ENCODE data around the gene PITPNM2. TPM values are rescaled to one million over a fixed set of nuclear protein-coding genes. Genes with fewer than 3 reads are reported as not detected.

The PITPNM2 gene
- total and polyA plus RNA-seq, 2 of the 8 experiments (the other 6 are each of a cell fraction or from before 2014, with no cell fraction given), result 0.59 to 3.4 TPM

GRCh38 chr12:123134826-123135225, 16.1 kb downstream of the PITPNM2 start:
- Histone ChIP-seq H2BK12ac (ENCODE audit: low read depth, low read length) (no peak overlapping the region), H2AFZ (ENCODE audit: low read length) (no peak overlapping the region), H4K8ac (ENCODE audit: extremely low read depth, insufficient read depth, low read length) (no peak overlapping the region), H3K36me3 (ENCODE audit: control insufficient read depth in 2 of 4, insufficient read depth in 4 of 4, low read length in 3 of 4) (no peaks in the 10 kb centered on the region), H3K23ac (ENCODE audit: insufficient read length) (no peak overlapping the region), H4K20me1 (replicated peaks in 1 of 2; ENCODE audit: control insufficient read depth in 1 of 2, insufficient read depth in 2 of 2, low read length in 2 of 2) (no peaks in the 10 kb centered on the region), H3K9me3 (ENCODE audit: insufficient read depth in 2 of 2, low read depth in 1 of 2, low read length in 1 of 2) (no peaks in the 10 kb centered on the region), H3K4me2 (ENCODE audit: insufficient read depth in 1 of 2, low read depth in 2 of 2, low read length in 2 of 2) (no peak overlapping the region), H4K91ac (replicated peaks; ENCODE audit: insufficient read length, low read length) (no peak overlapping the region), H3K4me1 (replicated peaks in 1 of 4; ENCODE audit: control insufficient read depth in 3 of 4, insufficient read depth in 4 of 4, low read length in 3 of 4) (0 out of 7 replicates have a peak, but pooled peaks cover 0 to under 1% (median 0%) of the 10 kb centered on the region in 4 experiments), H3K4me3 (ENCODE audit: extremely low read depth in 1 of 4, insufficient read depth in 2 of 4, low read depth in 3 of 4, low read length in 4 of 4) (no peak overlapping the region), H3K79me1 (ENCODE audit: low read depth, low read length) (no peaks in the 10 kb centered on the region), H2AK5ac (ENCODE audit: low read depth, low read length) (no peak overlapping the region), H2BK20ac (ENCODE audit: low read length) (no peak overlapping the region), H2BK5ac (ENCODE audit: low read depth, low read length) (no peak overlapping the region), H3K18ac (ENCODE audit: extremely low read depth, low read length) (no peak overlapping the region), H3K23me2 (ENCODE audit: low read depth, low read length) (no peaks in the 10 kb centered on the region; the same call in 1 of the 2 replicates), H3K56ac (replicated peaks; ENCODE audit: insufficient read length, low read depth, low read length) (no peak overlapping the region), H3K14ac (ENCODE audit: insufficient read length) (no peak overlapping the region), H2BK120ac (replicated peaks; ENCODE audit: low read depth, low read length) (no peak overlapping the region), H3K27ac (ENCODE audit: low read depth, low read length) (no peak overlapping the region), H3K9ac (replicated peaks in 1 of 4; ENCODE audit: extremely low read depth in 1 of 4, low read depth in 3 of 4, low read length in 3 of 4) (no peak overlapping the region), H4K5ac (ENCODE audit: insufficient read length, low read depth, low read length) (no peak overlapping the region), H3K79me2 (ENCODE audit: control insufficient read depth in 1 of 2, insufficient read depth in 2 of 2, low read length in 2 of 2) (no peaks in the 10 kb centered on the region), H3K4ac (replicated peaks; ENCODE audit: insufficient read length, low read depth, low read length) (no peak overlapping the region), H3K27me3 (replicated peaks in 1 of 4; ENCODE audit: control insufficient read depth in 3 of 4, extremely low read depth in 1 of 4, insufficient read depth in 3 of 4, low read length in 3 of 4) (no peaks in the 10 kb centered on the region), H2BK15ac (ENCODE audit: low read length) (no peak overlapping the region)
- 91% methylated on average over 6 of the region's 6 CpGs; no CpG with 5 or more reads in 1 of the 2 experiments for WGBS, 2 experiments (ENCODE audit: extremely low coverage in 1 of 2, insufficient coverage in 1 of 2, insufficient read length in 1 of 2, insufficient replicate concordance in 2 of 2, low coverage in 1 of 2, low lambda C conversion rate in 2 of 2, missing lambda C conversion rate in 1 of 2)
- no peak for FAIRE-seq
- no peak for DNase-seq (ENCODE audit: low read depth in 1 of 2, low spot score in 2 of 2)
- TF ChIP-seq JUN (IDR thresholded peaks at IDR 0.05; ENCODE audit: low read depth, low read length) (no peak), SAP30 (IDR thresholded peaks at IDR 0.05; ENCODE audit: insufficient read depth, insufficient replicate concordance, low read length) (no peak), SIN3A (conservative IDR thresholded peaks at IDR 0.05 in 1 of 2, IDR thresholded peaks at IDR 0.05 in 1 of 2; ENCODE audit: low read depth in 1 of 2, low read length in 2 of 2) (no peak), TCF12 (IDR thresholded peaks at IDR 0.05; ENCODE audit: low read depth, low read length) (no peak), ZNF274 (IDR thresholded peaks at IDR 0.05; ENCODE audit: borderline replicate concordance, extremely low read depth, low read length) (no peak), RNF2 (IDR thresholded peaks at IDR 0.05; ENCODE audit: borderline replicate concordance, low read depth, low read length, missing control alignments, poor library complexity, severe bottlenecking) (no peak), RBBP5 (IDR thresholded peaks at IDR 0.05; ENCODE audit: borderline replicate concordance, low read depth, low read length) (no peak)
- TF ChIP-seq, protein P1, sequence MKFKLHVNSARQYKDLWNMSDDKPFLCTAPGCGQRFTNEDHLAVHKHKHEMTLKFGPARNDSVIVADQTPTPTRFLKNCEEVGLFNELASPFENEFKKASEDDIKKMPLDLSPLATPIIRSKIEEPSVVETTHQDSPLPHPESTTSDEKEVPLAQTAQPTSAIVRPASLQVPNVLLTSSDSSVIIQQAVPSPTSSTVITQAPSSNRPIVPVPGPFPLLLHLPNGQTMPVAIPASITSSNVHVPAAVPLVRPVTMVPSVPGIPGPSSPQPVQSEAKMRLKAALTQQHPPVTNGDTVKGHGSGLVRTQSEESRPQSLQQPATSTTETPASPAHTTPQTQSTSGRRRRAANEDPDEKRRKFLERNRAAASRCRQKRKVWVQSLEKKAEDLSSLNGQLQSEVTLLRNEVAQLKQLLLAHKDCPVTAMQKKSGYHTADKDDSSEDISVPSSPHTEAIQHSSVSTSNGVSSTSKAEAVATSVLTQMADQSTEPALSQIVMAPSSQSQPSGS (IDR thresholded peaks at IDR 0.05; ENCODE audit: low read length), result no peak
- CTCF ChIA-PET (ENCODE audit: partially characterized antibody), result interaction anchor here (0.6 to 1.3 kb wide), 4 partner anchors 10 to 141 kb away, joined by 3 to 4 read pairs (median 3); no protein-coding TSS in a partner anchor
- POLR2A ChIA-PET (ENCODE audit: partially characterized antibody), result interaction anchor here (1.5 kb wide), 1 partner anchor 33 kb away, joined by 3 read pairs; no protein-coding TSS in a partner anchor

Measured in H1 (cell line).